Measurements from ENCODE around the gene LRRC4C. TPM values are rescaled to one million over a fixed set of nuclear protein-coding genes. Genes with fewer than 3 reads are reported as not detected.

LRRC4C gene
- total and polyA plus RNA-seq, 4 donors, result 0.33 to 5.3 (median 0.43) TPM

GRCh38 chr11:40606800-40607199, 852.7 kb downstream of the LRRC4C start:
- ATAC-seq (ENCODE audit: insufficient read depth, low FRiP score), result no peak

DNA sequence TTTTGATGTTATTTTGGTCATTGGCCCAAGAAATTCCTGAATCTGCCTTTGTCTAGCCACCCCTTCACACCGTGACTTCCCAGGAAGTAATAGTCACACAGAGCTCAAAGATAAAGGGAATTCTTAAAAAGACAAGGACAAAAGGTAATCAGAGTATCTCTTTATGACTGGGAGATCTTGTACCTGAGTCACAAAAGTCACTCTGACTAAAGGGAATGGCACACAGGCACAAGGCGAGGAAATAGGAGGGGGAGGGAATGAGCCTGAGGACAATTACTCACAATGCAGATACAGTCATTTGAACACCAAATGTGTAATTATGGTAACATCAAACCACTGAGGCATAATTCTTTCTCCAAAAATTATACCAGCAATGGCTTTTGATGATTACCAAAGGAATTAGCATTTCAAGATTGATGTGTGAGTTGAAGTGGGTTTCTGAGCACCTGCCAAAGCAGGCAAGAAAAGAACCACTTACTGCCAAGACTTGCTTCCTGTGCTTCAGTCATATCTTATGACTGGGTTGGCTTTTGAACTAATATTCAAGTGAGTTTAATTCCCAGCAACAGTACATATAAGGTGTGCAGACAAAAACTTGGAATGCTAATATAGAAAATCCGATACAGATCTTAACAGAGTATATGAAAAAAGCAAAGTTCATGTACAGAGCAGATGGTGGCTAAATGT, 856.4 kb downstream of the LRRC4C start:
- Histone ChIP-seq H3K4me1 (ENCODE audit: control insufficient read depth in 5 of 5, insufficient read depth in 5 of 5, low read length in 5 of 5) (no peaks in the 10 kb centered on the region), H3K36me3 (ENCODE audit: control insufficient read depth in 4 of 4, insufficient read depth in 4 of 4, low read length in 4 of 4) (no peaks in the 10 kb centered on the region), H3K27me3 (ENCODE audit: control insufficient read depth in 3 of 3, insufficient read depth in 3 of 3, low read length in 2 of 3) (no peaks in the 10 kb centered on the region), H3K9ac (ENCODE audit: insufficient read depth in 1 of 2, low read length in 2 of 2) (no peak overlapping the region), H3K4me3 (no peak overlapping the region), H3K27ac (ENCODE audit: low read depth in 1 of 2, low read length in 1 of 2) (no peak overlapping the region), H3K9me3 (ENCODE audit: control insufficient read depth in 4 of 4, insufficient read depth in 3 of 4, low read length in 3 of 4) (peaks cover 0 to 11% (median 8%) of the 10 kb centered on the region in 4 donors)
- peak; percentile 12 to 75 (median 26) for DNase-seq
- peak; percentile 27 for ATAC-seq (ENCODE audit: insufficient read depth, low FRiP score)
- TF ChIP-seq, protein P1, sequence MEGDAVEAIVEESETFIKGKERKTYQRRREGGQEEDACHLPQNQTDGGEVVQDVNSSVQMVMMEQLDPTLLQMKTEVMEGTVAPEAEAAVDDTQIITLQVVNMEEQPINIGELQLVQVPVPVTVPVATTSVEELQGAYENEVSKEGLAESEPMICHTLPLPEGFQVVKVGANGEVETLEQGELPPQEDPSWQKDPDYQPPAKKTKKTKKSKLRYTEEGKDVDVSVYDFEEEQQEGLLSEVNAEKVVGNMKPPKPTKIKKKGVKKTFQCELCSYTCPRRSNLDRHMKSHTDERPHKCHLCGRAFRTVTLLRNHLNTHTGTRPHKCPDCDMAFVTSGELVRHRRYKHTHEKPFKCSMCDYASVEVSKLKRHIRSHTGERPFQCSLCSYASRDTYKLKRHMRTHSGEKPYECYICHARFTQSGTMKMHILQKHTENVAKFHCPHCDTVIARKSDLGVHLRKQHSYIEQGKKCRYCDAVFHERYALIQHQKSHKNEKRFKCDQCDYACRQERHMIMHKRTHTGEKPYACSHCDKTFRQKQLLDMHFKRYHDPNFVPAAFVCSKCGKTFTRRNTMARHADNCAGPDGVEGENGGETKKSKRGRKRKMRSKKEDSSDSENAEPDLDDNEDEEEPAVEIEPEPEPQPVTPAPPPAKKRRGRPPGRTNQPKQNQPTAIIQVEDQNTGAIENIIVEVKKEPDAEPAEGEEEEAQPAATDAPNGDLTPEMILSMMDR (IDR thresholded peaks at IDR 0.05; ENCODE audit: control extremely low read depth, extremely low read depth), result no peak
- WGBS, 2 donors, result 70 to 80% methylated on average over 3 of the region's 3 CpGs

More at GRCh38 chr11:40606800-40607199, 852.7 kb downstream of the LRRC4C start:
- no peaks in the 10 kb centered on the region for H3K4me1 ChIP-seq (ENCODE audit: control insufficient read depth in 5 of 5, insufficient read depth in 5 of 5, low read length in 5 of 5)
- no peaks in the 10 kb centered on the region for H3K36me3 ChIP-seq (ENCODE audit: control insufficient read depth in 4 of 4, insufficient read depth in 4 of 4, low read length in 4 of 4)
- no peak overlapping the region for H3K4me3 ChIP-seq
- TF ChIP-seq, protein P1 (IDR thresholded peaks at IDR 0.05; ENCODE audit: control extremely low read depth, extremely low read depth), result no peak
- WGBS, 2 donors, result 82 to 92% methylated on average over 3 of the region's 3 CpGs
- no peak for DNase-seq
- H3K27ac ChIP-seq (ENCODE audit: low read depth in 1 of 2, low read length in 1 of 2), result no peak overlapping the region
- H3K9me3 ChIP-seq (ENCODE audit: control insufficient read depth in 4 of 4, insufficient read depth in 3 of 4, low read length in 3 of 4), result peaks cover 0 to 11% (median 8%) of the 10 kb centered on the region in 4 donors
- H3K27me3 ChIP-seq (ENCODE audit: control insufficient read depth in 3 of 3, insufficient read depth in 3 of 3, low read length in 2 of 3), result no peaks in the 10 kb centered on the region
- no peak overlapping the region for H3K9ac ChIP-seq (ENCODE audit: insufficient read depth in 1 of 2, low read length in 2 of 2)

- H3K27ac ChIP-seq (ENCODE audit: low read depth in 1 of 2, low read length in 1 of 2), result no peak overlapping the region
- no peak overlapping the region for H3K4me3 ChIP-seq
- no peaks in the 10 kb centered on the region for H3K27me3 ChIP-seq (ENCODE audit: control insufficient read depth in 3 of 3, insufficient read depth in 3 of 3, low read length in 2 of 3)
- TF ChIP-seq, protein P1 (IDR thresholded peaks at IDR 0.05; ENCODE audit: control extremely low read depth, extremely low read depth), result no peak
- H3K9me3 ChIP-seq (ENCODE audit: control insufficient read depth in 4 of 4, insufficient read depth in 3 of 4, low read length in 3 of 4), result no peaks in the 10 kb centered on the region
- H3K9ac ChIP-seq (ENCODE audit: insufficient read depth in 1 of 2, low read length in 2 of 2), result no peak overlapping the region
- WGBS, 2 donors, result 56 to 75% methylated on average over 5 of the region's 5 CpGs
- no peaks in the 10 kb centered on the region for H3K36me3 ChIP-seq (ENCODE audit: control insufficient read depth in 4 of 4, insufficient read depth in 4 of 4, low read length in 4 of 4)
- ATAC-seq (ENCODE audit: insufficient read depth, low FRiP score) (no peak), DNase-seq (peak in 2 of 3 donors; percentile 49 to 66)
- H3K4me1 ChIP-seq (ENCODE audit: control insufficient read depth in 5 of 5, insufficient read depth in 5 of 5, low read length in 5 of 5), result peaks cover 0 to 4% (median 0%) of the 10 kb centered on the region in 5 donors
These were observed 861.8 kb downstream of the LRRC4C start for GRCh38 chr11:40597546-40598113.

All from lung (tissue), 12 donors.